Activated B cell treated with CpG ODN at 0.5 μM for 24 hours (primary cell): ENCODE data around the gene AGXT2. TPM values are rescaled to one million over a fixed set of nuclear protein-coding genes. Genes with fewer than 3 reads are reported as not detected.
"Not testable (repeated sequence)": the region's sequence is repeated elsewhere in the genome, so short reads cannot be mapped to it uniquely, and the experiment has no call there.

Source experiments
- ATAC-seq: fragments of 200-7000 bp; cut with Tn5 transposase; one replicate; pipeline ENCODE4 v1.10.0; 2021; ENCODE audit warnings: low read depth, mild to moderate bottlenecking, moderate library complexity
- CTCF ChIA-PET: fragments of 350-600 bp; sonication (Branson Sonifier 250); formaldehyde crosslinking; loops from one replicate; lab custom pipeline; 2021; ENCODE audit warnings: antibody characterized with exemption; lab: Charles Lee
- POLR2A ChIA-PET: fragments of 350-600 bp; sonication (Branson Sonifier 250); formaldehyde crosslinking; loops from one replicate; lab custom pipeline; 2021; ENCODE audit warnings: antibody characterized with exemption; lab: Charles Lee
- DNase-seq: peaks from one replicate; pipeline ENCODE4 v3.0.0; 2022
- H3K27ac Mint-ChIP-seq: one replicate; pipeline ENCODE4 v1.8.0; 2020; ENCODE audit warnings: mixed read lengths
- H3K27me3 Mint-ChIP-seq: one replicate; pipeline ENCODE4 v1.8.0; 2021; ENCODE audit warnings: mixed read lengths
- H3K36me3 Mint-ChIP-seq: one replicate; pipeline ENCODE4 v1.8.0; 2021; ENCODE audit warnings: low read depth, mixed read lengths
- H3K4me1 Mint-ChIP-seq: one replicate; pipeline ENCODE4 v1.8.0; 2021; ENCODE audit warnings: mixed read lengths
- H3K4me3 Mint-ChIP-seq: one replicate; pipeline ENCODE4 v1.8.0; 2020; ENCODE audit warnings: mild to moderate bottlenecking, mixed read lengths
- H3K9me3 Mint-ChIP-seq: one replicate; pipeline ENCODE4 v1.8.0; 2020; ENCODE audit warnings: mixed read lengths
- intact Hi-C: fragments of 100-400 bp; cut with micrococcal nuclease; formaldehyde crosslinking; loops from one replicate; pipeline ENCODE4 v1.15.1; 2024
- total RNA-seq: library from RNA; stranded (reverse); gene quantifications from 2 replicates; pipeline ENCODE4 v1.2.3, GENCODE V29; 2022
- TF ChIP-seq, protein P1 (sequence below): fragments of 200-600 bp; IDR thresholded peaks from one replicate; pipeline ENCODE4 v1.8.0; 2022; ENCODE audit warnings: antibody characterized with exemption, mild to moderate bottlenecking

AGXT2 gene
- total RNA-seq, 1 donor from 2014 or later = not detected

DNA sequence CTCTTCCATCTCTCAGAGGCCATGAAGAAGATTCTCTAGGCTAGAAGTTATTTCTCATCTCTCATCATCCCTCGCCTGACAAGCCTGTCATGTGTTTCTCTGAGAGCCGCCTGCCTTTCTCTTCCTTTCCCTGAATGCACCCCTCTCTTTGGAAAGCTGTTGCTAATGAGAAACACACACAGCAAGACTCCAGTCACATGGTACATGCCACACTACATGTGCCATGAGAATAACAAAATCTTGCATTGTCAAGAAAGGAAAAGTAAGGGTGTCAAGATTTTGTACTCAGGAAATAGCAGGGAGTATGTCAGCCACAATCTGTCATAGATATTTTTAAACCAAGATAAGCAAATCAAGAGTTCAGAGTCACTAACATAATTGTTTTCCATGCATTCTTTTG is 8.9 kb downstream of the AGXT2 start:
- ChIA-PET CTCF (no interaction called here), POLR2A (no interaction called here)
- Mint-ChIP-seq H3K27me3 (peaks cover 10% of the 10 kb centered on the region), H3K9me3 (no peaks in the 10 kb centered on the region), H3K4me3 (no peak overlapping the region), H3K4me1 (no peaks in the 10 kb centered on the region), H3K36me3 (no peaks in the 10 kb centered on the region), H3K27ac (no peak overlapping the region)
- intact Hi-C loops = no loop called here
- DNase-seq = no peak
- TF ChIP-seq, protein P1, sequence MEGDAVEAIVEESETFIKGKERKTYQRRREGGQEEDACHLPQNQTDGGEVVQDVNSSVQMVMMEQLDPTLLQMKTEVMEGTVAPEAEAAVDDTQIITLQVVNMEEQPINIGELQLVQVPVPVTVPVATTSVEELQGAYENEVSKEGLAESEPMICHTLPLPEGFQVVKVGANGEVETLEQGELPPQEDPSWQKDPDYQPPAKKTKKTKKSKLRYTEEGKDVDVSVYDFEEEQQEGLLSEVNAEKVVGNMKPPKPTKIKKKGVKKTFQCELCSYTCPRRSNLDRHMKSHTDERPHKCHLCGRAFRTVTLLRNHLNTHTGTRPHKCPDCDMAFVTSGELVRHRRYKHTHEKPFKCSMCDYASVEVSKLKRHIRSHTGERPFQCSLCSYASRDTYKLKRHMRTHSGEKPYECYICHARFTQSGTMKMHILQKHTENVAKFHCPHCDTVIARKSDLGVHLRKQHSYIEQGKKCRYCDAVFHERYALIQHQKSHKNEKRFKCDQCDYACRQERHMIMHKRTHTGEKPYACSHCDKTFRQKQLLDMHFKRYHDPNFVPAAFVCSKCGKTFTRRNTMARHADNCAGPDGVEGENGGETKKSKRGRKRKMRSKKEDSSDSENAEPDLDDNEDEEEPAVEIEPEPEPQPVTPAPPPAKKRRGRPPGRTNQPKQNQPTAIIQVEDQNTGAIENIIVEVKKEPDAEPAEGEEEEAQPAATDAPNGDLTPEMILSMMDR = no peak
- ATAC-seq = no peak

DNA sequence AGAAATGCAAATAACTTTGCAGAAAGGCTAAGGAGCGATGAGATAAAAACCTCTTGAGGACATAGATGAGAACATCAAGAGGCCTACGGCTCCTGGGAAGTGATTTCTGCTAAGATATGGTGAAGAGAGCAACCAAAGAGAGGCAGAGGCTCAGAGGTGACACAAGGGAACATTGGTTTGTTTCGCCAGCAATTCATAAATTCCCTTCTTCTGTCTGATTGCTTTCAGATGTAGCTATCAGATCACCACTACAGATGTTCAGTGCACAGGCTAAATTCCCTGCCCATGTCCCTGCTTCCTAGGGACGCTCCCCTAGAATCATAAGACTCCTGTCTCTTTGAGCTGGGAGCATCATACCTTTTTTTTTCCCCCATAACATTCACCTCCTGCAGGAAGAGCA is 11.2 kb downstream of the AGXT2 start:
- no peak for DNase-seq
- H3K4me3 Mint-ChIP-seq = no peak overlapping the region
- H3K27me3 Mint-ChIP-seq = peaks cover 10% of the 10 kb centered on the region
- H3K27ac Mint-ChIP-seq = no peak overlapping the region
- no peaks in the 10 kb centered on the region for H3K4me1 Mint-ChIP-seq
- POLR2A ChIA-PET = no interaction called here
- H3K36me3 Mint-ChIP-seq = no peaks in the 10 kb centered on the region
- intact Hi-C loops = no loop called here
- no peak for ATAC-seq
- CTCF ChIA-PET = no interaction called here
- H3K9me3 Mint-ChIP-seq = no peaks in the 10 kb centered on the region
- TF ChIP-seq, protein P1 = no peak

DNA sequence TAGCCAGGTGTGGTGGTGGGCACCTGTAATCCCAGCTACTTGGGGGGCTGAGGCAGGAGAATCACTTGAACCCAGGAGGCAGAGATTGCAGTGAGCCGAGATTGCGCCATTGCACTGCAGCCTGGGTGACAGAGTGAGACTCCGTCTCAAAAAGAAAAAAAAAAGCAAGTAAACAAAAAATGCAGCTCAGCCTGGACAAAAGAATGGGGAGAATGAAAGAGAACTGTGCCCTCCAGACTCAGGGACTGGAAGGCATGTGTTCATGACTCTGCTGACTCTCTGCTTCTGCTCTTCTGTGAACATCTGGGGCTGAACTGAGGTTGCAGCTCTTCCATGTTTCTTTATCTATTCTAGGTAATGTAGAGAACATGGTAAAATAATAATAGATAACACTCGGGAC is 11.8 kb downstream of the AGXT2 start:
- H3K36me3 Mint-ChIP-seq, H3K4me3 Mint-ChIP-seq, CTCF ChIA-PET, H3K9me3 Mint-ChIP-seq, H3K4me1 Mint-ChIP-seq, intact Hi-C loops, H3K27ac Mint-ChIP-seq, ATAC-seq, DNase-seq, POLR2A ChIA-PET: not testable (repeated sequence)
- H3K27me3 Mint-ChIP-seq = peaks cover 10% of the 10 kb centered on the region

DNA sequence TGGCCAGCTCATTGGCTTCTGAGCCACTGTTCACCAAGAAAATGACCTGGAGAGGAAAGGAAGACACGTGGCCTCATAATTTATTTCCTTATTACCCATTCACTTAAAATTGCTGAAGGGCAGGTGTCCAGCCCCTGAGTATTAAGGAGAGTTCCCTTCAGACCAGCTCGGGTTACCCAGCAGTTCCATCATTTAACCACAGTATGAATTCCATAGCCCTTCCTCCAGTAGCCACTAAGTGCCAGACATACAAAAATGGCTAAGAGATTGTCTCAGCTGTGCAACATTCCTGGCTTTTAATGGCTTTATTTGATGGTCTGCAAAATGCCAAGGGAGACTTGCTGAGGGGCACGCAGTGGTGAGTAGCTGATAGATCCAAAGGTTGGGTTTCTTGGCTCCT is 12.5 kb downstream of the AGXT2 start:
- no peak for DNase-seq
- Mint-ChIP-seq H3K36me3 (no peaks in the 10 kb centered on the region), H3K9me3 (no peaks in the 10 kb centered on the region), H3K27ac (no peak overlapping the region), H3K4me3 (no peak overlapping the region), H3K27me3 (peaks cover 10% of the 10 kb centered on the region), H3K4me1 (no peaks in the 10 kb centered on the region)
- POLR2A ChIA-PET = no interaction called here
- CTCF ChIA-PET = no interaction called here
- ATAC-seq = no peak
- TF ChIP-seq, protein P1 = no peak
- intact Hi-C loops = no loop called here

DNA sequence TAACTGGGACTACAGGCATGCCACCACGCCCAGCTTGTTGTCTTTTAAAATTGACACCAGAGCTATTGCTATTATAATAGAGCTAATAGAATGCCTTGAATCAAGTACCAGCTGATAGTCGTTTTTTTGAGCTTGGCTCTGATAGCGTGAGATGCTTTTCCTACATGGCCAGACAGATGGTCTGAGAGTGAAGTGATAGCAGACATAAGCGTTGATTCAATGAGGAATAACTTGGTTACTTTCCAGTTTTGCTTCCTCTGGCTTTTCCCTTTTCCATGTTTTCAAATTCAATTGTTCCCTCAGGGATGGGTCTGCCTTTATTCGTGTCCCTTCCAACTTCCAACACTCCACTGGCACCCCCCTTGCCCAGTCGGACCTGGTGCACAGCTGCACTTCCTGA is 15.4 kb downstream of the AGXT2 start:
- TF ChIP-seq, protein P1 = no peak
- Mint-ChIP-seq H3K9me3 (no peaks in the 10 kb centered on the region), H3K27me3 (peaks cover 9% of the 10 kb centered on the region), H3K4me3 (no peak overlapping the region), H3K4me1 (no peaks in the 10 kb centered on the region), H3K36me3 (no peaks in the 10 kb centered on the region), H3K27ac (no peak overlapping the region)
- CTCF ChIA-PET = no interaction called here
- POLR2A ChIA-PET = no interaction called here
- DNase-seq = no peak
- intact Hi-C loops = no loop called here
- no peak for ATAC-seq

DNA sequence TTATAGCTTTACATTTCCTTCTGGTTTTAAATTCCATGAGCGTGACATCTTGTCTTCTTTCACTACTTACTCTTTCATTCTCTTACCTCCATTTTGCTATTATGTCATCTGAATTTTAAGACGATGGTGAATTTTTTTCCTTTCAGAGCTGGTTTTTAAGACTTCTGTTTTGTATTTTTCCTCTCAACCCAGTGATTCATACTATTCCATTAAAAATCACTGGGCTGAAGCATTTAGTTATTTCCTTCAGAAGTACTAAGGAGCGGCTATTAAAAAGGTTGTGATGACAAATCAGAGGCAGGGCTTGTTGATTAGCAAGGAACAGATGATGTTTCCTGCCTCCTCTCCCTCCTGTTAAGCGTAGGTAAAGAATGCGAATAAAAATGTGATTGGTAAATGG is 16.5 kb downstream of the AGXT2 start:
- TF ChIP-seq, protein P1 = no peak
- ChIA-PET CTCF (no interaction called here), POLR2A (no interaction called here)
- intact Hi-C loops = no loop called here
- no peak for ATAC-seq
- H3K27ac Mint-ChIP-seq = no peak overlapping the region
- H3K4me1 Mint-ChIP-seq = no peaks in the 10 kb centered on the region
- DNase-seq = no peak
- no peaks in the 10 kb centered on the region for H3K36me3 Mint-ChIP-seq
- H3K27me3 Mint-ChIP-seq = peaks cover 6% of the 10 kb centered on the region
- no peak overlapping the region for H3K4me3 Mint-ChIP-seq
- no peaks in the 10 kb centered on the region for H3K9me3 Mint-ChIP-seq
